IMR-90 (cell line): Measurements from ENCODE around the gene KDF1. TPM values are rescaled to one million over a fixed set of nuclear protein-coding genes. Genes with fewer than 3 reads are reported as not detected.

ENCODE experiments used
- polyA plus RNA-seq, 3 experiments: library from polyadenylated mRNA; depleted of rRNA; stranded (reverse); fragments of >200 nt; gene quantifications; 2 replicates each; pipeline ENCODE4 v1.2.3, GENCODE V29; 2012; ENCODE audit warnings: low replicate concordance in 1 of 3
- total RNA-seq: library from RNA; depleted of rRNA; stranded (reverse); fragments of >200 nt; gene quantifications from 2 replicates; pipeline ENCODE4 v1.2.3, GENCODE V29; 2012; rRNA removed

Gene KDF1
- total and polyA plus RNA-seq, 2 of the 4 experiments (the other 2 are of a cell fraction) = not detected

Other genes with a start within 250 kb of the KDF1 start
- gene PIGV, start 172.5 kb downstream of the KDF1 start, total RNA-seq = 8.6 and 10.6 TPM in 2 replicates
- gene PIGV, start 172.5 kb downstream of the KDF1 start, polyA plus RNA-seq (2012; rRNA removed) = 6.9 and 7.2 TPM in 2 replicates
- gene ZDHHC18, start 133.8 kb downstream of the KDF1 start, total RNA-seq = 9.4 and 12.5 TPM in 2 replicates
- 37.0 and 38.4 TPM in 2 replicates for gene ZDHHC18, start 133.8 kb downstream of the KDF1 start, polyA plus RNA-seq (2012; rRNA removed)
- 0.18 TPM in 1 of 2 replicates, not detected in the other for gene SFN, start 97.3 kb downstream of the KDF1 start, total RNA-seq
- gene SFN, start 97.3 kb downstream of the KDF1 start, polyA plus RNA-seq (2012; rRNA removed) = 0.17 and 0.34 TPM in 2 replicates
- gene GPN2, start 70.2 kb downstream of the KDF1 start, total RNA-seq = 10.6 and 15.4 TPM in 2 replicates
- gene GPN2, start 70.2 kb downstream of the KDF1 start, polyA plus RNA-seq (2012; rRNA removed) = 22.2 and 37.2 TPM in 2 replicates
- gene GPATCH3, start 60.0 kb downstream of the KDF1 start, total RNA-seq = 5.2 and 6.1 TPM in 2 replicates
- gene GPATCH3, start 60.0 kb downstream of the KDF1 start, polyA plus RNA-seq (2012; rRNA removed) = 7.6 and 8.0 TPM in 2 replicates
- gene NR0B2, start 46.5 kb downstream of the KDF1 start, total RNA-seq = not detected in 2 replicates
- gene NR0B2, start 46.5 kb downstream of the KDF1 start, polyA plus RNA-seq (2012; rRNA removed) = not detected in 2 replicates
- gene NUDC, start 38.7 kb downstream of the KDF1 start, total RNA-seq = 34.8 and 50.0 TPM in 2 replicates
- gene NUDC, start 38.7 kb downstream of the KDF1 start, polyA plus RNA-seq (2012; rRNA removed) = 85.7 and 89.8 TPM in 2 replicates
- 68.6 and 91.6 TPM in 2 replicates for gene TRNP1, start 33.2 kb upstream of the KDF1 start, total RNA-seq
- gene TRNP1, start 33.2 kb upstream of the KDF1 start, polyA plus RNA-seq (2012; rRNA removed) = 63.3 and 76.8 TPM in 2 replicates
- 11.1 and 11.7 TPM in 2 replicates for gene TENT5B, start 52.4 kb upstream of the KDF1 start, total RNA-seq
- 7.3 and 8.2 TPM in 2 replicates for gene TENT5B, start 52.4 kb upstream of the KDF1 start, polyA plus RNA-seq (2012; rRNA removed)
- 1.9 and 2.0 TPM in 2 replicates for gene SLC9A1, start 194.7 kb upstream of the KDF1 start, total RNA-seq
- gene SLC9A1, start 194.7 kb upstream of the KDF1 start, polyA plus RNA-seq (2012; rRNA removed) = 20.5 and 21.2 TPM in 2 replicates